Measurements from ENCODE around the gene PAIP2. TPM values are rescaled to one million over a fixed set of nuclear protein-coding genes. Genes with fewer than 3 reads are reported as not detected.

Gene PAIP2
- total RNA-seq, 1 experiment from 2014 or later: 79.4 TPM

Other genes with a start within 250 kb of the PAIP2 start
- gene SIL1, start 143.5 kb upstream of the PAIP2 start, total RNA-seq (2021; ENCODE audit: unreplicated experiment): 35.4 TPM
- 194 TPM for gene MATR3, start 48.1 kb upstream of the PAIP2 start, total RNA-seq (2021; ENCODE audit: unreplicated experiment)
- gene SLC23A1, start 41.4 kb downstream of the PAIP2 start, total RNA-seq (2021; ENCODE audit: unreplicated experiment): not detected
- 0.49 TPM for gene MZB1, start 48.1 kb downstream of the PAIP2 start, total RNA-seq (2021; ENCODE audit: unreplicated experiment)
- gene PROB1, start 53.2 kb downstream of the PAIP2 start, total RNA-seq (2021; ENCODE audit: unreplicated experiment): 2.3 TPM
- 5.5 TPM for gene SPATA24, start 62.2 kb downstream of the PAIP2 start, total RNA-seq (2021; ENCODE audit: unreplicated experiment)
- 8.8 TPM for gene DNAJC18, start 97.7 kb downstream of the PAIP2 start, total RNA-seq (2021; ENCODE audit: unreplicated experiment)
- not detected for gene ECSCR, start 120.9 kb downstream of the PAIP2 start, total RNA-seq (2021; ENCODE audit: unreplicated experiment)
- gene SMIM33, start 129.2 kb downstream of the PAIP2 start, total RNA-seq (2021; ENCODE audit: unreplicated experiment): not detected
- gene STING1, start 140.9 kb downstream of the PAIP2 start, total RNA-seq (2021; ENCODE audit: unreplicated experiment): 22.8 TPM
- gene UBE2D2, start 219.5 kb downstream of the PAIP2 start, total RNA-seq (2021; ENCODE audit: unreplicated experiment): 222 TPM

Measured in Panc1 (cell line).